Measurements from ENCODE around the gene ZBTB40.

- no peak for TF ChIP-seq EZH2 (IDR thresholded peaks at IDR 0.05)
- TF ChIP-seq CTCF (IDR thresholded peaks at IDR 0.05 in 2 of 3, conservative IDR thresholded peaks at IDR 0.05 in 1 of 3; ENCODE audit: borderline replicate concordance in 1 of 3, insufficient read depth in 1 of 3, low read depth in 2 of 3, low read length in 2 of 3): no peak
Measured at GRCh38 chr1:22489823-22490222, 38.2 kb downstream of the ZBTB40 start.

All from HCT116 (cell line).